ENCODE data around the gene EXOSC1.
A peak's percentile ranks its signal among the peaks of the same experiment; 100 is the strongest.
"Not testable (repeated sequence)": the region's sequence is repeated elsewhere in the genome, so short reads cannot be mapped to it uniquely, and the experiment has no call there.

EXOSC1 gene

DNA sequence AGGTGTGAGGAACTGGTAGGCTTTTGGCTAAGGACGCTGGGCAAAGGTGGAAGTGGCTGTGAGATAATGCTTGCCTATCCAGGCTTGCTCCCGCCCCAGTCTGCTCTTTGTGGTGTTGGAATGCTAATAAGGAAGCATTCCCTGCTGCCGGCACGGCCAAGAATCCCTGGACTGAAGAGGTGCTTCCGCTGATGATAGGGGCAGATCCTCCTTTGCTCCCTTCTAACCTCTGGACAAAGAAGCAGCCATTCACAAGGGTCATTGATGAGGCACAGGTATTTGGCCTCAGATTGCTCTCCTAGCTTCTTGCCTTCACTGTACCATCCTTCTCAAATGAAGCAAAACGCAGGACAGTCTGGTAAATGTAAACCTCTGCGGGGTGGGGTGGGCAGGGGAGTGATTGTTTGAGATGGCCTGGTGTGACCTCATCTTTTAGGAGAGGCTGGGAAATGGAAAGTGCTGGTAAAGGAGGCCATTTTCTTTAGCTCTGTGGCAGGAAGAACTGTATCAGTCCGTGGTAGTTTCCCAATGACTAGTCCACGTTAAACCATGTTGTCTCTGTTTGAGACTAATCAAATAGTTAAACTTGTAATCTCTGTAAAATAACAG lies 18.1 kb downstream of the EXOSC1 start:
- Histone ChIP-seq H3K9ac (ENCODE audit: low read depth, low read length) (peak overlapping the region; percentile 98), H3K27ac (ENCODE audit: low read length) (peak overlapping the region; percentile 86), H3K4me3 (ENCODE audit: low read length) (peak overlapping the region; percentile 93), H3K4me1 (ENCODE audit: insufficient read depth, low read length) (peaks cover 8% of the 10 kb centered on the region; the same call in 1 of the 2 replicates), H3K9me3 (ENCODE audit: insufficient read depth, low read depth, low read length) (no peaks in the 10 kb centered on the region), H3K27me3 (ENCODE audit: insufficient read depth, low read length) (no peaks in the 10 kb centered on the region), H3K36me3 (ENCODE audit: insufficient read depth, low read depth, low read length) (peaks cover 52% of the 10 kb centered on the region)

DNA sequence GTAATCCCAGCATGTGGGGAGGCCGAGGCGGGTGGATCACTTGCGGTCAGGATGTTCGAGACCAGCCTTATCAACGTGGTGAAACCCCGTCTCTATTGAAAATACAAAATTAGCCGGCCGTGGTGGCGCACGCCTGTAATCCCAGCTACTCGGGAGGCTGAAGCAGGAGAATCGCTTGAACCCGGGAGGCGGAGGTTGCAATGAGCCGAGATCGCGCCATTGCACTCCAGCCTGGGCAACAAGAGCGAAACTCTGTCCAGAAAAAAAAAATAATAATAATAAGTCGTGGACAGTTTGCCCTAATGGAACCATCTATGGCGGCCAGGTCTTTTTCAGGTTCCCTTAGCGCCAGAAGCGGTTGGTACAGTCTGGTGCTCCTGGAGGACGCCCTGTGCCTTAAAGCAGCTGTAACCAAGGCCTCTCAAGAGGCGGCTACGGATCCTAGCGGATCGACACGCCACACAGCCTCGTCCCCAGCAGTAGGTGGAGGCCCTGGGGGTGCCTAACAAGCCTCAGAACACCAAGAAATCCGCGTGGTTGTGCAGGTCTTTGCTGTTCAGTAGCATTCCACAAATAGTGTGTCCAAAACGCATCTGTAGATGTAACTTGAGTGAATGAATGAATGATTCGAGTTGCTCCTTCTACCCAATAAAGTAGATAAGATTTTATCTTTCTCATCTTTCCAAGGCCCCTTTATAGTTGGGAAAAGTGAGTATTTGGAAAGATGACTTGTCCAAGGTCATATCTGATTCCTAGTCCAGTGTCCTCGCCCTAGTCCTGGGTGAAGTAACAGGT lies 18.8 kb downstream of the EXOSC1 start:
- H3K4me1 ChIP-seq (ENCODE audit: insufficient read depth, low read length): peaks cover 8% of the 10 kb centered on the region; the same call in 1 of the 2 replicates
- no peaks in the 10 kb centered on the region for H3K27me3 ChIP-seq (ENCODE audit: insufficient read depth, low read length)
- peak overlapping the region; percentile 93 for H3K4me3 ChIP-seq (ENCODE audit: low read length)
- H3K9me3 ChIP-seq (ENCODE audit: insufficient read depth, low read depth, low read length): no peaks in the 10 kb centered on the region
- H3K27ac ChIP-seq (ENCODE audit: low read length): peak overlapping the region; percentile 86
- peak overlapping the region; percentile 98 for H3K9ac ChIP-seq (ENCODE audit: low read depth, low read length)
- peaks cover 49% of the 10 kb centered on the region for H3K36me3 ChIP-seq (ENCODE audit: insufficient read depth, low read depth, low read length)

DNA sequence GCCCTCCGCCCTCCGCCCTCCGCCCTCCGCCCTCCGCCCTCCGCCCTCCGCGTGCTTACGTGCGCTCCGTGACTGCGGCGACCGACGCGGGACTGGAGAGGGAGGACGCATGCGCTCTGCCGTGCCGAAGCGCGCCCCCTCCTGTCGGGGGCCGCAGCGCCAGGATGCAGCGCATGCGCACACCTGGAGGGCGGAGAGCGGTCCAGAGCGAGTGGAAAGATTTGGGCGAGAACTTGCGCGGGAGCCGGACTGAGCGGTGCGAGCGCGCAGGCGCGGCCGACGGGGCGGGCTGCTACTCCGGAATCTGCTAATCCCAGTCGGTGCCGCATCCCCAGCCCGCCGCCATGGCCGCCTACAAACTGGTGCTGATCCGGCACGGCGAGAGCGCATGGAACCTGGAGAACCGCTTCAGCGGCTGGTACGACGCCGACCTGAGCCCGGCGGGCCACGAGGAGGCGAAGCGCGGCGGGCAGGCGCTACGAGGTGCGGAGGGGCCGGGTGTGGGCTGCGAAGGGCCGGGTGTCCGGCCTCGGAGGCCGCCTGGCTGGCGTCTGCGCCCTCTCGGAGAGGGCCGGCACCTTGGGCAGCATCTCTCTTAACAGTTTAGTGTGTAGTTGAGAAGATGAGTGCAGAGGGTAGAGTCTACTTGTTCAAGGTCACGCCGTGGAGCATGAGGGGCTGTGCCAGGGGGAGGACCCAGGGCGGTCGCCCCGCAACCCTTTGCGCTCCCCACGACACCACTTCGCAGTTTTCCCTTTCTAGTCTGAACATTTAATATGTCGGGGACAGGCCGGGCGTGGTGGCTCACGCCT lies 19.6 kb downstream of the EXOSC1 start, which contains the start of gene PGAM1:
Gene PGAM1 (plus strand): TSS at position 228 of the 812 bp plus-strand sequence. CDS start 117 bp downstream, at position 345.
- H3K4me1 ChIP-seq (ENCODE audit: insufficient read depth, low read length): peaks cover 8% of the 10 kb centered on the region; the same call in 1 of the 2 replicates

DNA sequence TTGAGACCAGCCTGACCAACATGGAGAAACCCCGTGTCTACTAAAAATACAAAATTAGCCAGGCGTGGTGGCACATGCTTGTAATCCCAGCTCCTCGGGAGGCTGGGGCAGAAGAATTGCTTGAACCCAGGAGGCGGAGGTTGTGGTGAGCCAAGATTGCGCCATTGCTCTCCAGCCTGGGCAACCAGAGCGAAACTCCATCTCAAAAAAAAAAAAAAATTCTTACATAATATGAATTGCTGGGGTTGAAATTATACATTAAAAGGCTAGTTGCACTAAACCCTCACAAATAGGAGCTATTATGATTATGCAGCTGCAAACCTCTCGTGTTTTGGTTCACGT lies 22.1 kb downstream of the EXOSC1 start:
- H3K4me1 ChIP-seq (ENCODE audit: insufficient read depth, low read length); H3K9ac ChIP-seq (ENCODE audit: low read depth, low read length); H3K27ac ChIP-seq (ENCODE audit: low read length); H3K9me3 ChIP-seq (ENCODE audit: insufficient read depth, low read depth, low read length); H3K4me3 ChIP-seq (ENCODE audit: low read length); H3K27me3 ChIP-seq (ENCODE audit: insufficient read depth, low read length): not testable (repeated sequence)
- H3K36me3 ChIP-seq (ENCODE audit: insufficient read depth, low read depth, low read length): peaks cover 18% of the 10 kb centered on the region

More for the DNA sequence above, 19.6 kb downstream of the EXOSC1 start, which contains the start of gene PGAM1:
- Histone ChIP-seq H3K4me3 (ENCODE audit: low read length) (peak within 1 kb of the TSS; percentile 93), H3K9ac (ENCODE audit: low read depth, low read length) (peak within 1 kb of the TSS; percentile 98), H3K27ac (ENCODE audit: low read length) (peak within 1 kb of the TSS; percentile 89), H3K36me3 (ENCODE audit: insufficient read depth, low read depth, low read length) (peaks cover 41% of the 10 kb centered on the region), H3K27me3 (ENCODE audit: insufficient read depth, low read length) (no peaks in the 10 kb centered on the region), H3K9me3 (ENCODE audit: insufficient read depth, low read depth, low read length) (no peaks in the 10 kb centered on the region)

DNA sequence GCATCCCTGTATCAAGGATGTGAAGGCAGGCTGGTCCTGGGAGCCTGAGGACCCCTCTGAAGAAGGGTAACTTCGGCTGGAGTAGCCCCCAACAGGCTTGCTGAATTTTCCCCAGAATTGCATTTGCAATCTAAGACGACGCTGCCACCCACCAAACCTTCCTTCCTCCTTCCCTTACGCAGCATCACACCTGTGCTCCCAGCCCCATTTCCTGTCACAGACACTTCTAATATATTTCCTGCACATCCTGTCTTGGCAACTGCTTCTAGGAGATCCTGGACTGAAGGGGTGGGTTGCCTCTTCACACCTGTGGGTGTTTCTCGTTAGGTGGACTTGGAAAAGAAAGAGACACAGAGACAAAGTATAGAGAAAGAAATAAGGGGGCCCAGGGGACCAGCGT lies 29.2 kb downstream of the EXOSC1 start:
- Histone ChIP-seq H3K36me3 (ENCODE audit: insufficient read depth, low read depth, low read length) (no peaks in the 10 kb centered on the region), H3K27me3 (ENCODE audit: insufficient read depth, low read length) (no peaks in the 10 kb centered on the region), H3K4me3 (ENCODE audit: low read length) (no peak overlapping the region), H3K9ac (ENCODE audit: low read depth, low read length) (no peak overlapping the region), H3K9me3 (ENCODE audit: insufficient read depth, low read depth, low read length) (no peaks in the 10 kb centered on the region), H3K4me1 (ENCODE audit: insufficient read depth, low read length) (0 out of 2 replicates have a peak, but pooled peaks cover 2% of the 10 kb centered on the region), H3K27ac (ENCODE audit: low read length) (no peak overlapping the region)

DNA sequence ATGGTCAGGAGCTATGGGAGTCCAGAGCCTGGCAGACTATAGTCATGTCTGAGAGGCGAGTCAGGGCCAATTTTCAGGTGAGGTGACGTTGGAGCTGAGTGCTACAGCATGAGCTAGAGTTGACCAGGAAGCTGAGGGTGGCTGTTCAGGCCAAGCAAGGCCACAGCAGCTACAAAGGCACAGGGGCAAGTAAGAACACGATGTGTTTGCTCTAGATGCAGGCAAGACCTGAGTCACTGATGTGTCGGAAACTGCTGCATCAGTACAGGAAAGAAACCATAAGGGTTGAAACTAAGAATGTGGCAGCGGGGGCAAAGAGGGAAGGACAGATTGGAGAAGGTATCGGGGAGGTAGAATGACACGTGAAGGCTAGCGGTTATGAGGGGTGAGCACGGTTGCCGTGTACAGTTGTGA lies 32.9 kb downstream of the EXOSC1 start:
- no peak overlapping the region for H3K4me3 ChIP-seq (ENCODE audit: low read length)
- no peaks in the 10 kb centered on the region for H3K36me3 ChIP-seq (ENCODE audit: insufficient read depth, low read depth, low read length)
- no peaks in the 10 kb centered on the region for H3K27me3 ChIP-seq (ENCODE audit: insufficient read depth, low read length)
- H3K4me1 ChIP-seq (ENCODE audit: insufficient read depth, low read length): no peaks in the 10 kb centered on the region
- H3K9me3 ChIP-seq (ENCODE audit: insufficient read depth, low read depth, low read length): no peaks in the 10 kb centered on the region
- H3K27ac ChIP-seq (ENCODE audit: low read length): no peak overlapping the region
- no peak overlapping the region for H3K9ac ChIP-seq (ENCODE audit: low read depth, low read length)

DNA sequence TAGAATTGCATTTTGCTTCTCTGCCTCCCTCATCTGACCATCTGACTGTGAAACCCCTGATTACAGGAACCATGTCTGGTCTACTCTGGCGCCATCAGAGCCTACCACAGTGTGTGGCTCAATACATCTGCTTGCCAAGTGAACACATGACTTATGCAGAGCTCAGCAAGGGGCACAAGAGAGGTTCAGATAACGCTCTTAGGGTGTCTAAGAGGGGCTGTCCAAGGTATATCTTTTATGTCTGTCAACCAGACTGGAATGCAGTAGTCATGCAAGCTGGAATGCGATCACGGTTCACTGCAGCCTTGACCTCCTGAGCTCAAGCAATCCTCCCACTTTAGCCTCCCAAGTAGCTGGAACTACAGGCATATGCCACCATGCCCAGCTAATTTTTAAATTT lies 34.4 kb downstream of the EXOSC1 start:
- no peak overlapping the region for H3K27ac ChIP-seq (ENCODE audit: low read length)
- H3K27me3 ChIP-seq (ENCODE audit: insufficient read depth, low read length): no peaks in the 10 kb centered on the region
- no peak overlapping the region for H3K4me3 ChIP-seq (ENCODE audit: low read length)
- H3K9me3 ChIP-seq (ENCODE audit: insufficient read depth, low read depth, low read length): no peaks in the 10 kb centered on the region
- no peaks in the 10 kb centered on the region for H3K36me3 ChIP-seq (ENCODE audit: insufficient read depth, low read depth, low read length)
- no peaks in the 10 kb centered on the region for H3K4me1 ChIP-seq (ENCODE audit: insufficient read depth, low read length)
- no peak overlapping the region for H3K9ac ChIP-seq (ENCODE audit: low read depth, low read length)

DNA sequence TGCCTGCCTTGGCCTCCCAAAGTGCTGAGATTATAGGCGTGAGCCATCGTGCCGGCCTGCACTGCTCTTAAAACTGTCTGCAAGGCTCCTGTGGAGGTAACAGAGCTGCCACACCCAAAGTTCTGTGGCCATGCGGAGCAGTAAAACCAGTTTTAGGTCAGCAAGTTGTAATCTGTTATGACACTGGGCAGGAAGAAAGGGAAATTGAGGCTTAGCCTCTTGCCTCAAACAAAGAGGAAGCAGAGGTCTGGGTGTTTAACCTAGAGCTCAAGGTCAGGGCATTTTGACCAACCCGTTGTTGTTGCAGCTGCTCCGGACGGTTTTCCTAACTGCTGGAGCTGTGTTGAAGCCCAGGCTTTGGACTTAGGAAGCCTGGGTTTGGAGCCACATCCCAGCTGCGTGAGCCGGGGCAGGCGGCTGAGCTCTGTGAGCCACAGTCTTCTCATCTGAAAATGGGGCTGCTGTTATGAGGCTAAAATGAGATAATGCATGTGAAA lies 37.3 kb downstream of the EXOSC1 start:
- H3K9me3 ChIP-seq (ENCODE audit: insufficient read depth, low read depth, low read length): no peaks in the 10 kb centered on the region
- H3K36me3 ChIP-seq (ENCODE audit: insufficient read depth, low read depth, low read length): no peaks in the 10 kb centered on the region
- H3K27ac ChIP-seq (ENCODE audit: low read length): no peak overlapping the region
- H3K4me1 ChIP-seq (ENCODE audit: insufficient read depth, low read length): no peaks in the 10 kb centered on the region
- H3K9ac ChIP-seq (ENCODE audit: low read depth, low read length): no peak overlapping the region
- H3K4me3 ChIP-seq (ENCODE audit: low read length): no peak overlapping the region
- H3K27me3 ChIP-seq (ENCODE audit: insufficient read depth, low read length): no peaks in the 10 kb centered on the region

DNA sequence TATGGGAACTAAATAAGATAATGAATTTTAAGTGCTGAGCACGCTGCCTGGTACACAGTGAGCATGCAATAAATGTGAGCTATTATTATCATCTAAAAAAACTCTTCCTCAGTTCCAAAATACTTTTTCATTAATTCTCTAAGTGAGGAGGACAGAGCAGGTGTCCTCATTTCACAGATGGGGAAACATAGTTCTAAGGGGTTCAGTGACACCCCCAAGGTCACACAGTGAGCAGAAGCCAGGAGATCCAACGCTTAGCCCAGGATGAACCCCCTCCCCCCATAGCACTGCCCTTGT lies 37.9 kb downstream of the EXOSC1 start:
- H3K4me1 ChIP-seq (ENCODE audit: insufficient read depth, low read length): no peaks in the 10 kb centered on the region
- H3K27me3 ChIP-seq (ENCODE audit: insufficient read depth, low read length): no peaks in the 10 kb centered on the region
- H3K27ac ChIP-seq (ENCODE audit: low read length): no peak overlapping the region
- no peak overlapping the region for H3K4me3 ChIP-seq (ENCODE audit: low read length)
- H3K9ac ChIP-seq (ENCODE audit: low read depth, low read length): no peak overlapping the region
- no peaks in the 10 kb centered on the region for H3K36me3 ChIP-seq (ENCODE audit: insufficient read depth, low read depth, low read length)
- H3K9me3 ChIP-seq (ENCODE audit: insufficient read depth, low read depth, low read length): no peaks in the 10 kb centered on the region

DNA sequence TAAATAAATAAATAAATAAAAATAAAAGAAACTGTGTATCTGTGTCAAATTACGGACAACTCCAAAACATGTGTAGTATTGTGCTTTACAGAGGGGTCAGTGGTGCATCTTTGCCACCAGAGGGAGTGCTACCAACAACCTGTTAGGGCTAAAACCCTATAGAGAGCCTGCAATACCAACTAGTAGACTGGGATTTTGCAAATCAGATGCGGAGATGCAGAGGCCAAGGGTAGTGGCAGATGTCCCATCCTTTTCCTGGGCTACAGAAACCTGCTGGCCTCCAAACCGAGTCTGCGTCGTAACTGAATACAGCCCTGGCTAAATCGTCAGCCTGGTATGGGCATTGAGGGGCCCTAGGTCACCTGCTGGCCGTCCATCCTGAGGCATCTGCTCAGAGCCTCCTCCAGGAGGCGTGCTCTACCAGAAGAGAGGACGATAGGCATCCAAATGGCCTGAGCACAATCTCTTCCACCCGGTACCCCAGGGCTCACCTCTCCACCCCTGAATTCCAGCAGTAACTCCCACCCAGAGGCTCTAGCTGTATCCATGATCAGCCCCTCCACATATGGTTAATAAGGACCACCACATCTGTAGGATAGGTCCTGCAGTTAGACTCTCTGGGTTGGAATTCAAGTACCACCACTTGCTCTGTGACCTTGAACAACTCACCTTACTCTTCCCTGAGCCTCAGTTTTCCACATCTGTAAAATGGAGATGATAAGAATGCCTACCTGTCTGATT lies 38.4 kb downstream of the EXOSC1 start:
- Histone ChIP-seq H3K36me3 (ENCODE audit: insufficient read depth, low read depth, low read length) (no peaks in the 10 kb centered on the region), H3K9ac (ENCODE audit: low read depth, low read length) (peak overlapping the region; percentile 56; the same call in 1 of the 2 replicates), H3K27ac (ENCODE audit: low read length) (no peak overlapping the region), H3K9me3 (ENCODE audit: insufficient read depth, low read depth, low read length) (no peaks in the 10 kb centered on the region), H3K27me3 (ENCODE audit: insufficient read depth, low read length) (no peaks in the 10 kb centered on the region), H3K4me3 (ENCODE audit: low read length) (peak overlapping the region; percentile 63), H3K4me1 (ENCODE audit: insufficient read depth, low read length) (no peaks in the 10 kb centered on the region)

DNA sequence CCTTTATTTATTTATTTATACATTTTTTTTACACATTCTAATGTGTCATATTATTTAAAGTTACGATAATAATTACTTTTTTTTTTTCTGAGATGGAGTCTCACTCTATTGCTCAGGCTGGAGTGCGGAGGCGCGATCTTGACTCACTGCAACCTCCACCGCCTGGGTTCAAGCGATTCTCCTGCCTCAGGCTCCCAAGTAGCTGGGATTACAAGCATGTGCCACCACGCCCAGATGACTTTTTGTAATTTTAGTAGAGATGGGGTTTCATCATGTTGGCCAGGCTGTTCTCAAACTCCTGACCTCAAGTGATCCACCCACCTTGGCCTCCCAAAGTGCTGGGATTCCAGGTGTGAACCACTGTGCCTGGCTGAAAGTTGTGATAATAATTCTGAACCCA lies 39.3 kb downstream of the EXOSC1 start:
- not testable (repeated sequence) for H3K4me1 ChIP-seq (ENCODE audit: insufficient read depth, low read length); H3K27ac ChIP-seq (ENCODE audit: low read length); H3K9ac ChIP-seq (ENCODE audit: low read depth, low read length); H3K27me3 ChIP-seq (ENCODE audit: insufficient read depth, low read length); H3K9me3 ChIP-seq (ENCODE audit: insufficient read depth, low read depth, low read length); H3K36me3 ChIP-seq (ENCODE audit: insufficient read depth, low read depth, low read length); H3K4me3 ChIP-seq (ENCODE audit: low read length)

All from iPS-20b (cell line).